Duodenal mucosa (tissue), 2 donors: ENCODE measurements around the gene ZBTB46.
"Not testable (repeated sequence)": the region's sequence is repeated elsewhere in the genome, so short reads cannot be mapped to it uniquely, and the experiment has no call there.

ENCODE experiments used
- H3K27ac ChIP-seq: one replicate; pipeline ENCODE4 v1.7.0; 2013; ENCODE audit warnings: low read depth, low read length
- H3K27me3 ChIP-seq, 2 donors: one replicate each; pipeline ENCODE4 v1.7.0; 2013; ENCODE audit warnings: low read length in 2 of 2, control low read depth in 1 of 2; ENCODE audit not compliant: insufficient read depth in 2 of 2, control insufficient read depth in 1 of 2
- H3K36me3 ChIP-seq, 2 donors: one replicate each; pipeline ENCODE4 v1.7.0; 2013; ENCODE audit warnings: low read length in 2 of 2, control low read depth in 1 of 2; ENCODE audit not compliant: insufficient read depth in 2 of 2, control insufficient read depth in 1 of 2
- H3K4me1 ChIP-seq, 2 donors: one replicate each; pipeline ENCODE4 v1.7.0; 2013; ENCODE audit warnings: low read length in 2 of 2, control low read depth in 1 of 2; ENCODE audit not compliant: insufficient read depth in 2 of 2, control insufficient read depth in 1 of 2
- H3K4me3 ChIP-seq, 2 donors: one replicate each; pipeline ENCODE4 v1.7.0; 2013; ENCODE audit warnings: low read length in 2 of 2, low read depth in 1 of 2
- H3K9ac ChIP-seq, 2 donors: one replicate each; pipeline ENCODE4 v1.7.0; 2013; ENCODE audit warnings: low read length in 2 of 2, low read depth in 1 of 2
- H3K9me3 ChIP-seq, 2 donors: one replicate each; pipeline ENCODE4 v1.7.0; 2013; ENCODE audit warnings: low read length in 2 of 2, control low read depth in 1 of 2; ENCODE audit not compliant: control insufficient read depth in 1 of 2

ZBTB46 gene

GRCh38 chr20:63735859-63736718, 95.0 kb downstream of the ZBTB46 start, which contains the start of gene LIME1:
Gene LIME1, plus strand, starts transcription at chr20:63736664. Its CDS starts 886 bp downstream, at chr20:63737550.
- Histone ChIP-seq H3K9ac (peak within 1 kb of the TSS; percentile 51 to 59), H3K4me1 (peaks cover 24 to 59% of the 10 kb centered on the region in 2 donors), H3K4me3 (peak within 1 kb of the TSS; percentile 58 to 59), H3K27me3 (no peaks in the 10 kb centered on the region), H3K36me3 (peaks cover 17 to 46% of the 10 kb centered on the region in 2 donors), H3K9me3 (no peaks in the 10 kb centered on the region), H3K27ac (no peak within 1 kb of the TSS)

- Histone ChIP-seq H3K36me3 (peaks cover 17 to 49% of the 10 kb centered on the region in 2 donors), H3K27ac (no peak overlapping the region), H3K27me3 (no peaks in the 10 kb centered on the region), H3K4me3 (no peak overlapping the region), H3K4me1 (peaks cover 24 to 55% of the 10 kb centered on the region in 2 donors), H3K9ac (no peak overlapping the region), H3K9me3 (no peaks in the 10 kb centered on the region)
Observed at GRCh38 chr20:63734946-63735858, 95.9 kb downstream of the ZBTB46 start.

- Histone ChIP-seq H3K27me3 (no peaks in the 10 kb centered on the region), H3K4me3 (no peak overlapping the region)
Observed at GRCh38 chr20:63734111-63734945, 96.7 kb downstream of the ZBTB46 start.

GRCh38 chr20:63733579-63734081, 97.4 kb downstream of the ZBTB46 start:
- H3K27ac ChIP-seq, result no peak overlapping the region
- H3K36me3 ChIP-seq, result peaks cover 25 to 49% of the 10 kb centered on the region in 2 donors
- H3K27me3 ChIP-seq, result no peaks in the 10 kb centered on the region
- H3K4me1 ChIP-seq, result peaks cover 23 to 56% of the 10 kb centered on the region in 2 donors
- no peak overlapping the region for H3K9ac ChIP-seq
- no peaks in the 10 kb centered on the region for H3K9me3 ChIP-seq
- no peak overlapping the region for H3K4me3 ChIP-seq

More at GRCh38 chr20:63734111-63734945, 96.7 kb downstream of the ZBTB46 start:
- Histone ChIP-seq H3K9me3 (no peaks in the 10 kb centered on the region), H3K36me3 (peaks cover 25 to 49% of the 10 kb centered on the region in 2 donors), H3K9ac (no peak overlapping the region), H3K27ac (no peak overlapping the region), H3K4me1 (peaks cover 24 to 56% of the 10 kb centered on the region in 2 donors)

- H3K36me3 ChIP-seq, result peaks cover 25 to 49% of the 10 kb centered on the region in 2 donors
- H3K27me3 ChIP-seq, result no peaks in the 10 kb centered on the region
- H3K4me1 ChIP-seq, result peaks cover 18 to 56% of the 10 kb centered on the region in 2 donors
- no peak overlapping the region for H3K9ac ChIP-seq
- no peaks in the 10 kb centered on the region for H3K9me3 ChIP-seq
- H3K4me3 ChIP-seq, result no peak overlapping the region
- no peak overlapping the region for H3K27ac ChIP-seq
Observed at GRCh38 chr20:63733117-63733516, 97.9 kb downstream of the ZBTB46 start.

GRCh38 chr20:63732118-63733095, 98.7 kb downstream of the ZBTB46 start:
- no peaks in the 10 kb centered on the region for H3K27me3 ChIP-seq
- H3K4me1 ChIP-seq, result peaks cover 16 to 56% of the 10 kb centered on the region in 2 donors
- no peak overlapping the region for H3K4me3 ChIP-seq
- no peaks in the 10 kb centered on the region for H3K9me3 ChIP-seq
- no peak overlapping the region for H3K9ac ChIP-seq
- no peak overlapping the region for H3K27ac ChIP-seq
- peaks cover 25 to 49% of the 10 kb centered on the region in 2 donors for H3K36me3 ChIP-seq

- peaks cover 12 to 52% of the 10 kb centered on the region in 2 donors for H3K4me1 ChIP-seq
- peaks cover 25 to 49% of the 10 kb centered on the region in 2 donors for H3K36me3 ChIP-seq
Observed at GRCh38 chr20:63731410-63731809, 99.7 kb downstream of the ZBTB46 start.

GRCh38 chr20:63730189-63730733, 100.8 kb downstream of the ZBTB46 start:
- peaks cover 4 to 41% of the 10 kb centered on the region in 2 donors for H3K4me1 ChIP-seq
- H3K27ac ChIP-seq, H3K9ac ChIP-seq, H3K9me3 ChIP-seq, H3K27me3 ChIP-seq, H3K4me3 ChIP-seq: not testable (repeated sequence)
- H3K36me3 ChIP-seq, result peaks cover 25 to 45% of the 10 kb centered on the region in 2 donors

More at GRCh38 chr20:63731410-63731809, 99.7 kb downstream of the ZBTB46 start:
- Histone ChIP-seq H3K27me3 (no peaks in the 10 kb centered on the region), H3K9ac (no peak overlapping the region), H3K9me3 (no peaks in the 10 kb centered on the region), H3K4me3 (no peak overlapping the region), H3K27ac (no peak overlapping the region)
